GM19193 (cell line): ENCODE results near the gene INSYN1.

Source experiments
- POLR2A ChIP-seq: IDR thresholded peaks from 4 replicates; pipeline ENCODE4 v1.6.1; 2011; ENCODE audit not compliant: insufficient read depth, insufficient read length; ENCODE audit errors: extremely low read depth

INSYN1 gene

GRCh38 chr15:73753250-73754130 lies at the start of gene INSYN1:
Gene INSYN1 (minus strand): TSS chr15:73753351. CDS start chr15:73751130, 2,221 bp downstream.
- TF ChIP-seq POLR2A = no peak

GRCh38 chr15:73802431-73803041 lies 49.4 kb upstream of the INSYN1 start:
- TF ChIP-seq POLR2A = no peak

GRCh38 chr15:73800662-73801345 lies 47.7 kb upstream of the INSYN1 start:
- no peak for TF ChIP-seq POLR2A

- no peak for TF ChIP-seq POLR2A
These were observed 46.3 kb upstream of the INSYN1 start for GRCh38 chr15:73799466-73799865.

GRCh38 chr15:73797366-73798158 lies 44.4 kb upstream of the INSYN1 start:
- TF ChIP-seq POLR2A = no peak

- TF ChIP-seq POLR2A = no peak
These were observed 43.2 kb upstream of the INSYN1 start for GRCh38 chr15:73796331-73796831.

- no peak for TF ChIP-seq POLR2A
These were observed 41.4 kb upstream of the INSYN1 start for GRCh38 chr15:73794443-73795133.

- no peak for TF ChIP-seq POLR2A
These were observed 39.3 kb upstream of the INSYN1 start for GRCh38 chr15:73792415-73792814.

GRCh38 chr15:73789521-73790240 lies 36.5 kb upstream of the INSYN1 start:
- no peak for TF ChIP-seq POLR2A

GRCh38 chr15:73787621-73788020 lies 34.5 kb upstream of the INSYN1 start:
- TF ChIP-seq POLR2A = no peak

GRCh38 chr15:73786538-73786937 lies 33.4 kb upstream of the INSYN1 start:
- TF ChIP-seq POLR2A = no peak

GRCh38 chr15:73784291-73784690 lies 31.1 kb upstream of the INSYN1 start:
- no peak for TF ChIP-seq POLR2A

- TF ChIP-seq POLR2A = no peak
These were observed 29.3 kb upstream of the INSYN1 start for GRCh38 chr15:73782344-73782959.
